ENCODE data around the gene MRPS12.

Gene MRPS12

DNA sequence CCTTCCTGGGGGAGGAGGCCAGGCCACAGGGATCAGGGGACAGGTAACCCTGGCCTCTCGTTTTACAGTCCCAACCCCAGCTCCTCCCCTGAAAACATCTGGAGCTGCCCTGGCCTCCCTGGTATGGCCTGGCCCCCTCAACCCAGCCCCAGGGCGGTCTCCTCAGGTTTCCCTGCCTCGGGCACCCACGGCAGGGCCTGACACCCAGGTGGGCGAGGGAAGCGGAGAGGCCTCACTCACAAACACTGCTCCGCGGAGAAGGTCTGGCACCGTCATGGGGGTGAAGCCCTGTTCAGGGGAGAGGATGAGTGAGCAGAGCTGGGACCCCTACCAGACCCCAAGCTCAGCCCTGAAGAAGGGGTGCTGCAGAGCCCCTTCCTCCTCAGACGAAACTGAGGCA is 12.2 kb upstream of the MRPS12 start:
- no peaks in the 10 kb centered on the region for H3K36me3 ChIP-seq (ENCODE audit: control insufficient read depth, insufficient read depth, low read length)
- no peak overlapping the region for H3K9ac ChIP-seq
- H3K4me3 ChIP-seq (ENCODE audit: low read depth, low read length) = no peak overlapping the region
- H3K27me3 ChIP-seq (ENCODE audit: control insufficient read depth, insufficient read depth, low read length) = no peaks in the 10 kb centered on the region
- no peak overlapping the region for H2AFZ ChIP-seq
- H3K27ac ChIP-seq = no peak overlapping the region
- H3K4me2 ChIP-seq (ENCODE audit: low read length) = no peak overlapping the region
- no peaks in the 10 kb centered on the region for H3K4me1 ChIP-seq
- no peaks in the 10 kb centered on the region for H3K9me3 ChIP-seq (ENCODE audit: control insufficient read depth, low read length)
- TF ChIP-seq, protein P1, sequence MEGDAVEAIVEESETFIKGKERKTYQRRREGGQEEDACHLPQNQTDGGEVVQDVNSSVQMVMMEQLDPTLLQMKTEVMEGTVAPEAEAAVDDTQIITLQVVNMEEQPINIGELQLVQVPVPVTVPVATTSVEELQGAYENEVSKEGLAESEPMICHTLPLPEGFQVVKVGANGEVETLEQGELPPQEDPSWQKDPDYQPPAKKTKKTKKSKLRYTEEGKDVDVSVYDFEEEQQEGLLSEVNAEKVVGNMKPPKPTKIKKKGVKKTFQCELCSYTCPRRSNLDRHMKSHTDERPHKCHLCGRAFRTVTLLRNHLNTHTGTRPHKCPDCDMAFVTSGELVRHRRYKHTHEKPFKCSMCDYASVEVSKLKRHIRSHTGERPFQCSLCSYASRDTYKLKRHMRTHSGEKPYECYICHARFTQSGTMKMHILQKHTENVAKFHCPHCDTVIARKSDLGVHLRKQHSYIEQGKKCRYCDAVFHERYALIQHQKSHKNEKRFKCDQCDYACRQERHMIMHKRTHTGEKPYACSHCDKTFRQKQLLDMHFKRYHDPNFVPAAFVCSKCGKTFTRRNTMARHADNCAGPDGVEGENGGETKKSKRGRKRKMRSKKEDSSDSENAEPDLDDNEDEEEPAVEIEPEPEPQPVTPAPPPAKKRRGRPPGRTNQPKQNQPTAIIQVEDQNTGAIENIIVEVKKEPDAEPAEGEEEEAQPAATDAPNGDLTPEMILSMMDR (IDR thresholded peaks at IDR 0.05) = no peak
- H3K79me2 ChIP-seq = no peaks in the 10 kb centered on the region

DNA sequence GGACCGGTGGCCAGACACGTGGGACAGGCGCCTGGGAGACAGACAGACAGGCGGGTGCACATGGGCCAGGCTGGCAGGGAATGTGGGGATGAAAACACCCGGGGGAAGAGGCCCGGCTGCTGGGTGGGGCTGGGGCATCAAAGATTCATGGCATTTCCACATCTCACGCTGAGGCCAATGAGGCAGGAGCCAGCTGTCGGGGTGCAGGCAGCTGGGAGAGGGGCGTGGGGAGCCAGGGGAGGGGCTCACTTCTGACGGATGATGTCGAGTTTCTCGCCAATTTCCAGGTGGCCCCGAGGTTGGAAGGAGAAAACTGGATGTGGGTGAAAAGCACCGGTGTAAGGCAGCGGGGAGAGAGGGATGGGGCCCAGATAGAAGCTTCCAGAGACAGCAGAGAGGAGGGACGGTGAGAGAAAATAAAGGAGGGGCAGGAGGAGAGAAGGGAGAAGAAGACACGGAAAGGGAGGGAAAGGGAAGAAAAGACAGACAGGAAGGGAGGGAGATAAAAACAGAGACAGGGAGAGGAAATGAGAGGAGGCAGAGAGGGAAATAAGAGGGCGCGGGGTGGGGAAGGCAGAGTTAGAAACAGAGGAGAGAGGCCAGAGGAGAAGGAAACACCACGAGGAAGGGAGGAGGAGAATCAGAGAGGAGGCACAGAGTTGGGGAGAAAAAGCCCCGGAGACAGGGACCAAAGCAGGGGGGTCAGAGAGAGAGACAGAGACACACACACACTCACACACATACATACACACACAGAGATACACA is 10.7 kb upstream of the MRPS12 start:
- Histone ChIP-seq H3K36me3 (ENCODE audit: control insufficient read depth, insufficient read depth, low read length) (no peaks in the 10 kb centered on the region), H3K9ac (no peak overlapping the region), H3K27ac (no peak overlapping the region), H2AFZ (no peak overlapping the region), H3K4me3 (ENCODE audit: low read depth, low read length) (no peak overlapping the region), H3K9me3 (ENCODE audit: control insufficient read depth, low read length) (no peaks in the 10 kb centered on the region), H3K79me2 (no peaks in the 10 kb centered on the region), H3K27me3 (ENCODE audit: control insufficient read depth, insufficient read depth, low read length) (no peaks in the 10 kb centered on the region), H3K4me1 (no peaks in the 10 kb centered on the region), H3K4me2 (ENCODE audit: low read length) (no peak overlapping the region)
- TF ChIP-seq, protein P1 (IDR thresholded peaks at IDR 0.05) = no peak

- Histone ChIP-seq H2AFZ (no peak overlapping the region), H3K4me2 (ENCODE audit: low read length) (no peak overlapping the region), H3K79me2 (no peaks in the 10 kb centered on the region), H3K4me1 (no peaks in the 10 kb centered on the region), H3K27ac (no peak overlapping the region), H3K36me3 (ENCODE audit: control insufficient read depth, insufficient read depth, low read length) (no peaks in the 10 kb centered on the region), H3K4me3 (ENCODE audit: low read depth, low read length) (no peak overlapping the region), H3K9me3 (ENCODE audit: control insufficient read depth, low read length) (no peaks in the 10 kb centered on the region), H3K27me3 (ENCODE audit: control insufficient read depth, insufficient read depth, low read length) (no peaks in the 10 kb centered on the region), H3K9ac (no peak overlapping the region)
- TF ChIP-seq, protein P1 (IDR thresholded peaks at IDR 0.05) = no peak
These were observed 9.9 kb upstream of the MRPS12 start for GRCh38 chr19:38920602-38921419.

- Histone ChIP-seq H3K27ac (no peak overlapping the region), H3K9ac (no peak overlapping the region), H3K36me3 (ENCODE audit: control insufficient read depth, insufficient read depth, low read length) (no peaks in the 10 kb centered on the region), H3K4me1 (no peaks in the 10 kb centered on the region), H3K79me2 (no peaks in the 10 kb centered on the region), H3K27me3 (ENCODE audit: control insufficient read depth, insufficient read depth, low read length) (no peaks in the 10 kb centered on the region), H2AFZ (no peak overlapping the region), H3K9me3 (ENCODE audit: control insufficient read depth, low read length) (no peaks in the 10 kb centered on the region), H3K4me2 (ENCODE audit: low read length) (no peak overlapping the region), H3K4me3 (ENCODE audit: low read depth, low read length) (no peak overlapping the region)
- TF ChIP-seq, protein P1 (IDR thresholded peaks at IDR 0.05) = no peak
These were observed 9.1 kb upstream of the MRPS12 start for GRCh38 chr19:38921420-38922274.

Measured in parathyroid adenoma (tissue), 2 donors.